Measurements from ENCODE around the gene APBA2. TPM values are rescaled to one million over a fixed set of nuclear protein-coding genes. Genes with fewer than 3 reads are reported as not detected.

The APBA2 gene
- total RNA-seq, 1 donor from 2014 or later = 26.4 TPM

- Mint-ChIP-seq H3K9me3 (ENCODE audit: low read depth) (no peaks in the 10 kb centered on the region), H3K36me3 (ENCODE audit: low read depth) (peaks cover 13% of the 10 kb centered on the region), H3K27ac (ENCODE audit: unreplicated experiment) (no peak overlapping the region), H3K4me1 (ENCODE audit: low read depth) (peaks cover 3% of the 10 kb centered on the region), H3K27me3 (ENCODE audit: low read depth) (no peaks in the 10 kb centered on the region), H3K4me3 (ENCODE audit: unreplicated experiment) (no peak overlapping the region)
- TF ChIP-seq, protein P1, sequence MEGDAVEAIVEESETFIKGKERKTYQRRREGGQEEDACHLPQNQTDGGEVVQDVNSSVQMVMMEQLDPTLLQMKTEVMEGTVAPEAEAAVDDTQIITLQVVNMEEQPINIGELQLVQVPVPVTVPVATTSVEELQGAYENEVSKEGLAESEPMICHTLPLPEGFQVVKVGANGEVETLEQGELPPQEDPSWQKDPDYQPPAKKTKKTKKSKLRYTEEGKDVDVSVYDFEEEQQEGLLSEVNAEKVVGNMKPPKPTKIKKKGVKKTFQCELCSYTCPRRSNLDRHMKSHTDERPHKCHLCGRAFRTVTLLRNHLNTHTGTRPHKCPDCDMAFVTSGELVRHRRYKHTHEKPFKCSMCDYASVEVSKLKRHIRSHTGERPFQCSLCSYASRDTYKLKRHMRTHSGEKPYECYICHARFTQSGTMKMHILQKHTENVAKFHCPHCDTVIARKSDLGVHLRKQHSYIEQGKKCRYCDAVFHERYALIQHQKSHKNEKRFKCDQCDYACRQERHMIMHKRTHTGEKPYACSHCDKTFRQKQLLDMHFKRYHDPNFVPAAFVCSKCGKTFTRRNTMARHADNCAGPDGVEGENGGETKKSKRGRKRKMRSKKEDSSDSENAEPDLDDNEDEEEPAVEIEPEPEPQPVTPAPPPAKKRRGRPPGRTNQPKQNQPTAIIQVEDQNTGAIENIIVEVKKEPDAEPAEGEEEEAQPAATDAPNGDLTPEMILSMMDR (IDR thresholded peaks at IDR 0.05) = no peak
- DNase-seq (ENCODE audit: low spot score) = no peak
These were observed 35.6 kb downstream of the APBA2 start for GRCh38 chr15:28921336-28921735.

- no peak overlapping the region for H3K27ac Mint-ChIP-seq (ENCODE audit: unreplicated experiment)
- no peaks in the 10 kb centered on the region for H3K27me3 Mint-ChIP-seq (ENCODE audit: low read depth)
- H3K4me3 Mint-ChIP-seq (ENCODE audit: unreplicated experiment) = no peak overlapping the region
- TF ChIP-seq, protein P1 (IDR thresholded peaks at IDR 0.05) = peak; percentile 55
- DNase-seq (ENCODE audit: low spot score) = peak; percentile 68
- no peaks in the 10 kb centered on the region for H3K9me3 Mint-ChIP-seq (ENCODE audit: low read depth)
- H3K36me3 Mint-ChIP-seq (ENCODE audit: low read depth) = peaks cover 13% of the 10 kb centered on the region
- peaks cover 3% of the 10 kb centered on the region for H3K4me1 Mint-ChIP-seq (ENCODE audit: low read depth)
These were observed 36.3 kb downstream of the APBA2 start for GRCh38 chr15:28921919-28922706.

GRCh38 chr15:28922707-28923012, 36.9 kb downstream of the APBA2 start:
- H3K4me3 Mint-ChIP-seq (ENCODE audit: unreplicated experiment) = no peak overlapping the region
- peaks cover 13% of the 10 kb centered on the region for H3K36me3 Mint-ChIP-seq (ENCODE audit: low read depth)
- TF ChIP-seq, protein P1 (IDR thresholded peaks at IDR 0.05) = no peak
- no peak overlapping the region for H3K27ac Mint-ChIP-seq (ENCODE audit: unreplicated experiment)
- H3K9me3 Mint-ChIP-seq (ENCODE audit: low read depth) = no peaks in the 10 kb centered on the region
- peak; percentile 37 for DNase-seq (ENCODE audit: low spot score)
- no peaks in the 10 kb centered on the region for H3K27me3 Mint-ChIP-seq (ENCODE audit: low read depth)
- peaks cover 3% of the 10 kb centered on the region for H3K4me1 Mint-ChIP-seq (ENCODE audit: low read depth)

- no peaks in the 10 kb centered on the region for H3K27me3 Mint-ChIP-seq (ENCODE audit: low read depth)
- H3K27ac Mint-ChIP-seq (ENCODE audit: unreplicated experiment) = no peak overlapping the region
- H3K9me3 Mint-ChIP-seq (ENCODE audit: low read depth) = no peaks in the 10 kb centered on the region
- peaks cover 15% of the 10 kb centered on the region for H3K36me3 Mint-ChIP-seq (ENCODE audit: low read depth)
- TF ChIP-seq, protein P1 (IDR thresholded peaks at IDR 0.05) = no peak
- peaks cover 3% of the 10 kb centered on the region for H3K4me1 Mint-ChIP-seq (ENCODE audit: low read depth)
- DNase-seq (ENCODE audit: low spot score) = peak; percentile 41
- H3K4me3 Mint-ChIP-seq (ENCODE audit: unreplicated experiment) = no peak overlapping the region
These were observed 38.0 kb downstream of the APBA2 start for GRCh38 chr15:28923726-28924280.

DNA sequence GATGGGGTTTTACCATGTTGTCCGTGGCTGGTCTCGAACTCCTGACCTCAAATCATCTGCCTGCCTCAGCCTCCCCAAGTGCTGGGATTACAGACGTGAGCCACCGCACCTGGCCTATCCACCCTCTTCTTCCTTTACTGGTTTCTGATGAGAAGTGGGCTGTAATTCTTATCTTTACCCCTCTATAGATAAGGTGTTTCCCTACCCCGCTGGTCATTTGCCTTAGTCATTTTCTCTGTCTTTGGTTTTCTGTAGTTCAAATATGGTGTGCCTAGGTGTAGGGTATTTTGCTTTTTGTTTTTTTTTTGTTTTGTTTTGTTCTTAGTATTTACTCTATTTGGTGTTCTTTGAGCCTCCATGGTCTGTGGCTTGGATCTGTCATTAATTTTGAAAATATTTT, 41.3 kb downstream of the APBA2 start:
- DNase-seq (ENCODE audit: low spot score) = peak; percentile 10
- Mint-ChIP-seq H3K4me1 (ENCODE audit: low read depth) (no peaks in the 10 kb centered on the region), H3K9me3 (ENCODE audit: low read depth) (no peaks in the 10 kb centered on the region), H3K4me3 (ENCODE audit: unreplicated experiment) (no peak overlapping the region), H3K27ac (ENCODE audit: unreplicated experiment) (no peak overlapping the region), H3K27me3 (ENCODE audit: low read depth) (no peaks in the 10 kb centered on the region), H3K36me3 (ENCODE audit: low read depth) (peaks cover 15% of the 10 kb centered on the region)
- TF ChIP-seq, protein P1 (IDR thresholded peaks at IDR 0.05) = no peak

Data from chondrocyte (in vitro differentiated cells).